ENCODE measurements around the gene SPIN2B.

- TF ChIP-seq, protein P1, sequence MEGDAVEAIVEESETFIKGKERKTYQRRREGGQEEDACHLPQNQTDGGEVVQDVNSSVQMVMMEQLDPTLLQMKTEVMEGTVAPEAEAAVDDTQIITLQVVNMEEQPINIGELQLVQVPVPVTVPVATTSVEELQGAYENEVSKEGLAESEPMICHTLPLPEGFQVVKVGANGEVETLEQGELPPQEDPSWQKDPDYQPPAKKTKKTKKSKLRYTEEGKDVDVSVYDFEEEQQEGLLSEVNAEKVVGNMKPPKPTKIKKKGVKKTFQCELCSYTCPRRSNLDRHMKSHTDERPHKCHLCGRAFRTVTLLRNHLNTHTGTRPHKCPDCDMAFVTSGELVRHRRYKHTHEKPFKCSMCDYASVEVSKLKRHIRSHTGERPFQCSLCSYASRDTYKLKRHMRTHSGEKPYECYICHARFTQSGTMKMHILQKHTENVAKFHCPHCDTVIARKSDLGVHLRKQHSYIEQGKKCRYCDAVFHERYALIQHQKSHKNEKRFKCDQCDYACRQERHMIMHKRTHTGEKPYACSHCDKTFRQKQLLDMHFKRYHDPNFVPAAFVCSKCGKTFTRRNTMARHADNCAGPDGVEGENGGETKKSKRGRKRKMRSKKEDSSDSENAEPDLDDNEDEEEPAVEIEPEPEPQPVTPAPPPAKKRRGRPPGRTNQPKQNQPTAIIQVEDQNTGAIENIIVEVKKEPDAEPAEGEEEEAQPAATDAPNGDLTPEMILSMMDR (IDR thresholded peaks at IDR 0.05): no peak
- no peak for TF ChIP-seq EZH2 (IDR thresholded peaks at IDR 0.05)
- no peak for TF ChIP-seq EZH2phosphoT487 (IDR thresholded peaks at IDR 0.05)
Observed at GRCh38 chrX:57137501-57137900, 16.2 kb upstream of the SPIN2B start.
